CD14-positive monocyte (primary cell): Measurements from ENCODE around the gene C10orf143. TPM values are rescaled to one million over a fixed set of nuclear protein-coding genes. Genes with fewer than 3 reads are reported as not detected.

Experiments
- DNase-seq, 3 donors: peaks; one replicate each; pipeline ENCODE4 v3.0.0-alpha.2; 2011 to 2022
- H2AFZ ChIP-seq: 2 replicates; pipeline ENCODE4 v1.6.0; 2012; ENCODE audit warnings: mild to moderate bottlenecking, low read depth, low read length, inconsistent platforms; ENCODE audit not compliant: insufficient read depth, poor library complexity, severe bottlenecking
- H3K27ac ChIP-seq, 2 donors: 1 replicate in 1 of 2; 2 replicates in 1 of 2; pipeline ENCODE4 v1.5.1; 2012 to 2013; ENCODE audit warnings: low read length in 2 of 2, control low read depth in 1 of 2, inconsistent platforms in 1 of 2, low read depth in 1 of 2, mild to moderate bottlenecking in 1 of 2
- H3K27me3 ChIP-seq, 2 donors: one replicate each; pipeline versions ENCODE4 v1.6.0 to v1.6.1; 2011 to 2013; ENCODE audit warnings: low read length in 2 of 2; ENCODE audit not compliant: control insufficient read depth in 2 of 2, insufficient read depth in 2 of 2
- H3K36me3 ChIP-seq, 2 donors: replicated peaks in 1 of 2; 1 replicate in 1 of 2; 2 replicates in 1 of 2; pipeline versions ENCODE4 v1.5.1 to v1.6.1; 2012 to 2013; ENCODE audit warnings: low read length in 2 of 2, control low read depth in 1 of 2, inconsistent platforms in 1 of 2, mild to moderate bottlenecking in 1 of 2; ENCODE audit not compliant: insufficient read depth in 2 of 2, control insufficient read depth in 1 of 2
- H3K4me1 ChIP-seq, 2 donors: 1 replicate in 1 of 2; 2 replicates in 1 of 2; pipeline versions ENCODE4 v1.5.1 to v1.6.1; 2012 to 2013; ENCODE audit warnings: low read length in 2 of 2, control low read depth in 1 of 2, inconsistent platforms in 1 of 2, mild to moderate bottlenecking in 1 of 2, moderate library complexity in 1 of 2; ENCODE audit not compliant: insufficient read depth in 2 of 2, control insufficient read depth in 1 of 2
- H3K4me2 ChIP-seq: replicated peaks from 2 replicates; pipeline ENCODE3; 2012; ENCODE audit warnings: low read length, moderate library complexity, mild to moderate bottlenecking; ENCODE audit not compliant: poor library complexity, severe bottlenecking; ENCODE audit errors: extremely low read depth
- H3K4me3 ChIP-seq, 3 experiments: fragments of 200-600 bp in 1 of 3; sonication (generic) in 1 of 3; replicated peaks in 1 of 3; 1 replicate in 2 of 3; 2 replicates in 1 of 3; pipeline ENCODE4 v1.5.1; 2011 to 2013; ENCODE audit warnings: low read length in 3 of 3, mild to moderate bottlenecking in 3 of 3, control low read depth in 2 of 3, low read depth in 2 of 3, inconsistent platforms in 1 of 3, moderate library complexity in 1 of 3
- H3K79me2 ChIP-seq: 2 replicates; pipeline ENCODE4 v1.6.0; 2012; ENCODE audit warnings: mild to moderate bottlenecking, control low read depth, inconsistent platforms, low read length, moderate library complexity; ENCODE audit not compliant: insufficient read depth
- H3K9ac ChIP-seq: 2 replicates; pipeline ENCODE4 v1.6.0; 2017; ENCODE audit warnings: low read length, mild to moderate bottlenecking; ENCODE audit not compliant: insufficient read depth, poor library complexity, severe bottlenecking
- H3K9me3 ChIP-seq, 2 donors: replicated peaks in 1 of 2; 1 replicate in 1 of 2; 2 replicates in 1 of 2; pipeline versions ENCODE4 v1.5.1 to v1.6.1; 2012 to 2013; ENCODE audit warnings: low read length in 2 of 2, control low read depth in 1 of 2; ENCODE audit not compliant: control insufficient read depth in 1 of 2, insufficient read depth in 1 of 2
- H4K20me1 ChIP-seq: 2 replicates; pipeline ENCODE4 v1.6.0; 2012; ENCODE audit warnings: mild to moderate bottlenecking, low read length, control low read depth, moderate library complexity; ENCODE audit not compliant: insufficient read depth
- H3K27ac Mint-ChIP-seq, 7 donors: one replicate each; pipeline ENCODE4 v1.8.0; 2020; ENCODE audit warnings: mild to moderate bottlenecking in 7 of 7, mixed read lengths in 7 of 7, moderate library complexity in 6 of 7, inconsistent platforms in 2 of 7
- H3K27me3 Mint-ChIP-seq, 3 donors: one replicate each; pipeline ENCODE4 v1.8.0; 2021 to 2022; ENCODE audit warnings: low read depth in 3 of 3, mild to moderate bottlenecking in 3 of 3, mixed read lengths in 3 of 3, moderate library complexity in 3 of 3, inconsistent platforms in 1 of 3
- H3K36me3 Mint-ChIP-seq, 2 donors: one replicate each; pipeline ENCODE4 v1.8.0; 2020; ENCODE audit warnings: mixed read lengths in 2 of 2, inconsistent platforms in 1 of 2, mild to moderate bottlenecking in 1 of 2
- H3K4me1 Mint-ChIP-seq: one replicate; pipeline ENCODE4 v1.8.0; 2020; ENCODE audit warnings: mild to moderate bottlenecking, mixed read lengths
- H3K4me3 Mint-ChIP-seq, 2 donors: one replicate each; pipeline ENCODE4 v1.8.0; 2020; ENCODE audit warnings: mild to moderate bottlenecking in 2 of 2, mixed read lengths in 2 of 2, moderate library complexity in 1 of 2
- H3K9me3 Mint-ChIP-seq, 7 donors: one replicate each; pipeline ENCODE4 v1.8.0; 2020 to 2022; ENCODE audit warnings: mixed read lengths in 7 of 7, mild to moderate bottlenecking in 6 of 7, moderate library complexity in 6 of 7, inconsistent platforms in 2 of 7
- CTCF ChIP-seq: fragments of 200-600 bp; IDR thresholded peaks from one replicate; pipeline ENCODE4 v1.8.0; 2022; ENCODE audit warnings: antibody characterized with exemption, mild to moderate bottlenecking
- WGBS: methylation state at CpG from one replicate; pipeline ENCODE4 v1.1.5; 2013; ENCODE audit warnings: missing lambda C conversion rate; ENCODE audit not compliant: insufficient coverage; 5-methylcytosine and 5-hydroxymethylcytosine counted together
- intact Hi-C, 2 donors: fragments of 100-400 bp; cut with micrococcal nuclease; formaldehyde crosslinking; loops; one replicate each; pipeline versions ENCODE4 v1.15.0 to v1.15.1; 2023
- polyA plus RNA-seq, 3 donors: library from polyadenylated mRNA; depleted of rRNA in 1 of 3; unstranded in 2 of 3; stranded (reverse) in 1 of 3; fragments of 300-500 nt in 2 of 3; fragments of >200 nt in 1 of 3; fragmentation: Illumina TruSeq in 2 of 3; gene quantifications; 1 replicate in 2 of 3; 2 replicates in 1 of 3; pipeline ENCODE4 v1.2.3, GENCODE V29; 2012 to 2021

Gene C10orf143
- polyA plus RNA-seq, 3 donors = 3.6 to 11.6 (median 8.0) TPM

GRCh38 chr10:130072247-130072646 is 38.4 kb downstream of the C10orf143 start:
- no peaks in the 10 kb centered on the region for H4K20me1 ChIP-seq
- H3K4me1 Mint-ChIP-seq = no peaks in the 10 kb centered on the region
- no peak overlapping the region for H3K4me3 Mint-ChIP-seq
- no peak overlapping the region for H3K4me2 ChIP-seq
- peaks cover 0 to 9% of the 10 kb centered on the region in 2 donors for H3K9me3 ChIP-seq
- H3K9ac ChIP-seq = no peak overlapping the region
- H3K36me3 ChIP-seq = no peaks in the 10 kb centered on the region
- intact Hi-C loops = no loop called here
- H3K27me3 ChIP-seq = no peaks in the 10 kb centered on the region
- H3K4me1 ChIP-seq = no peaks in the 10 kb centered on the region
- H3K36me3 Mint-ChIP-seq = peaks cover 7 to 25% of the 10 kb centered on the region in 2 donors
- no peaks in the 10 kb centered on the region for H3K79me2 ChIP-seq
- H3K27ac ChIP-seq = no peak overlapping the region
- no peaks in the 10 kb centered on the region for H3K27me3 Mint-ChIP-seq
- no peak for TF ChIP-seq CTCF
- H3K27ac Mint-ChIP-seq = no peak overlapping the region
- H2AFZ ChIP-seq = no peak overlapping the region
- DNase-seq = no peak
- no peak overlapping the region for H3K4me3 ChIP-seq
- peaks cover 6 to 30% (median 19%) of the 10 kb centered on the region in 7 donors for H3K9me3 Mint-ChIP-seq

- Histone ChIP-seq H3K4me1 (no peaks in the 10 kb centered on the region), H3K9me3 (no peaks in the 10 kb centered on the region), H3K9ac (no peak overlapping the region), H4K20me1 (no peaks in the 10 kb centered on the region), H2AFZ (no peak overlapping the region), H3K79me2 (no peaks in the 10 kb centered on the region), H3K4me2 (no peak overlapping the region), H3K4me3 (no peak overlapping the region), H3K27me3 (no peaks in the 10 kb centered on the region), H3K36me3 (no peaks in the 10 kb centered on the region), H3K27ac (no peak overlapping the region)
- WGBS = 95% methylated on average over 5 of the region's 6 CpGs
- no peak overlapping the region for H3K4me3 Mint-ChIP-seq
- H3K27ac Mint-ChIP-seq = no peak overlapping the region
- H3K27me3 Mint-ChIP-seq = no peaks in the 10 kb centered on the region
- H3K4me1 Mint-ChIP-seq = no peaks in the 10 kb centered on the region
- peaks cover 1 to 5% (median 5%) of the 10 kb centered on the region in 7 donors for H3K9me3 Mint-ChIP-seq
- intact Hi-C loops = no loop called here
- DNase-seq = no peak
- no peak for TF ChIP-seq CTCF
- peaks cover 0 to 4% of the 10 kb centered on the region in 2 donors for H3K36me3 Mint-ChIP-seq
Measured at GRCh38 chr10:130067893-130068292, 42.7 kb downstream of the C10orf143 start.
